K562 (cell line): ENCODE data around the gene ICAM3. TPM values are rescaled to one million over a fixed set of nuclear protein-coding genes. Genes with fewer than 3 reads are reported as not detected.
A peak's percentile ranks its signal among the peaks of the same experiment; 100 is the strongest.

ENCODE experiments used
- CEBPG ChIP-seq, 3 experiments: fragments of 200-800 bp in 1 of 3; sonication (Bioruptor generic) in 1 of 3; sonication (generic) in 1 of 3; formaldehyde crosslinking in 1 of 3; IDR thresholded peaks in 2 of 3; conservative IDR thresholded peaks in 1 of 3; 2 replicates each; pipeline versions ENCODE4 v1.6.1 to v1.8.0; 2016 to 2022; ENCODE audit warnings: missing compliant biosample characterization in 2 of 3, missing genetic modification characterization in 2 of 3, mild to moderate bottlenecking in 1 of 3, missing genetic modification reagents in 1 of 3
- DPF2 ChIP-seq: fragments of 450-650 bp; IDR thresholded peaks from 2 replicates; pipeline ENCODE4 v1.6.1; 2016
- FUS ChIP-seq: fragments of 200-400 bp; formaldehyde crosslinking; optimal IDR thresholded peaks from 2 replicates; pipeline ENCODE3; 2017; ENCODE audit warnings: low read depth, low read length
- MAFF ChIP-seq: IDR thresholded peaks from 2 replicates; pipeline ENCODE4 v1.6.1; 2012; ENCODE audit warnings: low read length, improper control_type of control experiment
- PKNOX1 ChIP-seq: fragments of 450-650 bp; IDR thresholded peaks from 2 replicates; pipeline ENCODE4 v1.6.1; 2016
- STAG1 ChIP-seq: sonication (generic); formaldehyde crosslinking; IDR thresholded peaks from 2 replicates; pipeline ENCODE4 v1.5.0; 2020; ENCODE audit warnings: missing genetic modification reagents, borderline replicate concordance
- ZBTB11 ChIP-seq, 3 experiments: fragments of 200-800 bp in 1 of 3; fragments of 250-450 bp in 1 of 3; fragments of 450-650 bp in 1 of 3; sonication (Bioruptor Pico) in 1 of 3; sonication (Bioruptor generic) in 1 of 3; formaldehyde crosslinking in 1 of 3; IDR thresholded peaks; 2 replicates each; pipeline versions ENCODE4 v1.6.1 to v1.8.0; 2016 to 2022; ENCODE audit warnings: mild to moderate bottlenecking in 2 of 3, missing genetic modification characterization in 2 of 3, missing compliant biosample characterization in 1 of 3, moderate library complexity in 1 of 3
- ZBTB40 ChIP-seq, 2 experiments: fragments of 450-650 bp in 1 of 2; sonication (generic) in 1 of 2; formaldehyde crosslinking in 1 of 2; IDR thresholded peaks; 2 replicates each; pipeline versions ENCODE4 v1.7.1 to v1.9.0; 2016 to 2022; ENCODE audit warnings: inconsistent platforms in 1 of 2, mild to moderate bottlenecking in 1 of 2, missing genetic modification reagents in 1 of 2
- ZNF316 ChIP-seq: fragments of 450-650 bp; IDR thresholded peaks from 2 replicates; pipeline ENCODE4 v1.6.1; 2016
- ZNF384 ChIP-seq: IDR thresholded peaks from 2 replicates; pipeline ENCODE4 v1.6.1; 2012; ENCODE audit warnings: low read depth, low read length, improper control_type of control experiment
- polyA plus RNA-seq, 8 experiments: library from polyadenylated mRNA; depleted of rRNA in 4 of 8; stranded (reverse) in 5 of 8; unstranded in 3 of 8; fragments of >200 nt; fragmentation: Nextera tagmentation in 2 of 8; fragmentation: Illumina TruSeq in 1 of 8; extraction: Ambion mirVana in 2 of 8; extraction: Trizol in 1 of 8; gene quantifications; 2 replicates each; pipeline versions ENCODE4 v1.2.1 to v1.2.3, GENCODE V29; 2011 to 2014; ENCODE audit warnings: inconsistent platforms in 1 of 8, missing spikeins in 1 of 8
- total RNA-seq, 7 experiments: library from RNA; depleted of rRNA in 6 of 7; stranded (reverse); fragments of >200 nt in 6 of 7; fragmentation: Illumina TruSeq in 2 of 7; extraction: Trizol in 2 of 7; gene quantifications; 2 replicates each; pipeline versions ENCODE4 v1.2.1 to v1.2.3, GENCODE V29; 2011 to 2021; ENCODE audit warnings: low replicate concordance in 1 of 7

The ICAM3 gene
- total and polyA plus RNA-seq, 9 of the 15 experiments (the other 6 are each of a cell fraction or from before 2014, with no cell fraction given): 6.5 to 39.5 (median 24.2) TPM

- TF ChIP-seq ZBTB11 (CRISPR knock-in tag; IDR thresholded peaks at IDR 0.05) (no peak), ZBTB40 (IDR thresholded peaks at IDR 0.05) (no peak), ZBTB40 (CRISPR knock-in tag; IDR thresholded peaks at IDR 0.05) (no peak), STAG1 (CRISPR knock-in tag) (no peak), CEBPG (CRISPR knock-in tag; IDR thresholded peaks at IDR 0.05) (peak; percentile 87), CEBPG (tag; conservative IDR thresholded peaks at IDR 0.05 in 1 of 2, IDR thresholded peaks at IDR 0.05 in 1 of 2) (peak; percentile 89 to 96), ZNF316 (peak; percentile 78), DPF2 (peak; percentile 74), FUS (no peak), ZNF384 (no peak), MAFF (peak; percentile 37), PKNOX1 (peak; percentile 78)
Measured at GRCh38 chr19:10346509-10346908, 7.1 kb upstream of the ICAM3 start (continued).
